Airway epithelial cell (primary cell): ENCODE measurements around the gene HOGA1. TPM values are rescaled to one million over a fixed set of nuclear protein-coding genes. Genes with fewer than 3 reads are reported as not detected.

Experiments used
- total RNA-seq: library from RNA; depleted of rRNA; stranded (reverse); fragments of >200 nt; gene quantifications from 2 replicates; pipeline ENCODE4 v1.2.3, GENCODE V29; 2015

The HOGA1 gene
- total RNA-seq: 0.49 TPM in 1 of 2 replicates, not detected in the other

GRCh38 chr10:97584060-97584797 is at the start of gene HOGA1:
Gene HOGA1, plus strand, starts transcription at chr10:97584389. Its CDS starts 315 bp downstream, at chr10:97584704.

DNA sequence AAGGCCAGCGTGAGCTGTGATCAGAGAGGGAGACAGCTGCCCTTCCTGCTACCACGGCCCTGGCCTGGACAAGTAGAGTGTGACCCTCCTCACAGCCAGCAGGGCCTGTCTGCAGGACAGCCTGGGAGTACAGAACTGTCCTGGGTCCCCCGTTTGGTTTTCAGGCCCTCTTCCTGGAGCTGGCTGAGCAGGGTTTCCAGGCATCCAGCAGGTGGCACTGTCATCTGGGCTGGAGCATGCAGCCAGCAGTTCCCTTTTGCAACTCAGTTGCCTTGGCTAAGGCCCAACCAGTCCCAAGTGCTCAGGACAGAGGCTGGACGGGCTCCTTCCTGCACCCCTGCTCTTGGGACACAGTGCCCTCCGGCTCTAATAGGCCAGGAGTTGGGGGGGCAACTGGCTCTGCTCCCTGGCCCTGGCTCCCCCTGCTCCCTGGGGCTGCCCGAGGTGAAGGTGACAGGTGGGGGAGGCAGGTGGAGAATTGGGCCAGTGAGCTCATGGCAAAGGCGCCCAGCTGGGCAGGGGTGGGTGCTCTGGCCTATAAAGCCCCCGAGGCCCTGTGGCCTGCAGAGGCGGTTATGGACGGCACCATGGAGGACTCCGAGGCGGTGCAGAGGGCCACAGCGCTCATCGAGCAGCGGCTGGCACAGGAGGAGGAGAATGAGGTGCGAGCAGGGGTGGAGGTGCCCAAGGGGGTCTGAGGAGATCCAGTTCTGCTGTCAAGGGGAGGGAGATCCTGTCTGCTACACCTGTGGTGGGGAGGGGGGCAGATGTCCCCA is 11.8 kb upstream of the HOGA1 start, which contains the start of gene ANKRD2:
Gene ANKRD2 (plus strand): TSS at position 566 of the 776 bp plus-strand sequence. CDS start 10 bp downstream, at position 576.

DNA sequence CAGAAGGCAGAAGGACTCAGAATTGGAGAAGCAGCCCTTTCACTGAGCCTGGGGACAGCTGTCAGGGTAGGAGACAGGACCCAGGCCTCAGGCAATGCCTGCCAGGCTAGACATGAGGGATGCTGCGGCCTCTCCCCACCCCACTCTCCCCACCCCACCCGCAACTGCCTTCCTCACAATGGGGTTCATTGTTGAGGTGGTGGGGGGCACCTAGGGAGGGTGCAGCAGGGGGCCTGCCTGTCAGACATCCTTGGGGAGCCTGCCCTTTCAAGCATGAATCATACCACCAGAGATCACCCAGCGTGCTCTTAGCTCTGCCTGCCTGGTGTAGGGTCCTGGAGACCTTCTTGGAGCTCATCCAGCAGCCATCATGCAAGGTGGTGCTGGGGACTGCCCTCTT is 5.3 kb downstream of the HOGA1 start, which contains the start of gene C10orf62:
Gene C10orf62 (plus strand): TSS at position 243 of the 400 bp plus-strand sequence. CDS start 177 bp downstream, outside the sequence.

DNA sequence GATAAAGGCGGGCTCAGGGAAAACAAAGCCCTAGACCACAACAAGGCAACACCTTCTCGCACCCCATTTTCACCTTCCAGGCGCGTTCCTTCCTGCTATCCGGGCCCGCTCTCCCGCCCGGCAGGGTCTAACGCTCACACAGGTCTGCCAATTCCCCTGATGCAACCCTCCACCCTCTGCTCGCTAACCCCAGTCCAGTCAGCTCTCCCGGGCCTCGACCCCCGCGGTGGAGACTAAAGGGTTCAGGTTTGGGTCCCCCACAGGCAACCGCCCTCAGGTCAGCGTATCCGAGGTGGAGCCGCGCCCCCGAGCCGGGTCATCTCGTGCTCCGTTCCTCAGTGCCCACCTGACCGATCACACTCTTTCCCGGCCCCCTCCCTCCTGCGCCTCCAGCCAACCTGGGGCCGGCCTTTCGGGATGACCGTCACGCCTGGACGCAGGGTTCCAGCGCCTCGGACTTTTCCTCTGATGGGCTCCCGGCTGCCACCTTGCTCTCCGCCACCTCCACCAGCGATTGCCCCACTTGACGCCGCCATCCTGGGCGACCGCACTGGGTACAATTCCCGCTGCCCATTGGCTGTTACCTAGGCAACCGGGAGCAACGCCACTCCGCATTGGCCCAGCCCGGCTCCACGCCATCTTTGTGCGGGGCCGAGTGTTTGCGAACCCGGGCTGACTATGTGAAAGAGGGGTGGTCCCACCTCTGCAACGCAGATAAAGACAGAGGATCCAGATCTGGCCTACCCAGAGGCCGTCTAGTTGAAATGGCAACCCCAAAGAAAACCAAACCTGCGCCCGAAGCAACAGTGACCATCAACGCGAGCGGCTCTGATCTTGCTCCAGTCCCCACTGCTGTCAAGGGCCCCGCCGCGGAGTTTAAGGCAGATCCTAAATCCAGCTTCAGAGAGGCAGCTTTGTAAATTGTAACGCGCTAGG is 49.0 kb downstream of the HOGA1 start, which contains the start of gene MORN4:
Gene MORN4 (minus strand): TSS at position 552 of the 936 bp plus-strand sequence. CDS start 13,847 bp downstream, outside the sequence.

DNA sequence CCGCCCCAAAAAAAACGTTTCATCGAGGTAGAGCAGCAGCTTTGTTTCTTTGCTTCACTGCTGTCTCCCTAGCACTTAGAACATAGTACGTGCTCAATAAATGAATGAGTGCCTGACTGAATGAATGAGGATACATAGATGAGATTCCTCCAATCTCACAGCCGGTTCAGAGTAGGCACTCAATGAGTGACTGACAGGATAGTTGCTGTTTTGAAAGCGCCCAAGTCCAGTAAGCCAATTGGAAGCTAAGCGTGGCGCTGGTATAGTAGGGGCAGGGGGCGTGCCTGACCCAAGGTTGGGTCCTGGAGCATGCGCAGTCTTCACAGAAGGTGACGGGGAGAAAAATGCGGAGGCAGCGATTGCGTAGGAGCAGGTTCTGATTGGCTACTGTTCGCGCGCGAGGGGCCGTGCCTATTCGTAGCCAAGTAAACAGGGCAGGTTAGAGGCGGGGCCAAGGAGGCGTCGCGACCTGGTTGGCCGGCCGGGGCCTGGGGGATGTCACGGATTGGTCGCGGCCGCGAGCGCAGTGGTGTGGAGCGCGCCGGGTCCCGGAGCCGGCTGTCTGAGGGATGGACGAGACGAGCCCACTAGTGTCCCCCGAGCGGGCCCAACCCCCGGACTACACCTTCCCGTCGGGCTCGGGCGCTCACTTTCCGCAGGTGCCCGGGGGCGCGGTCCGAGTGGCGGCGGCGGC is 56.1 kb downstream of the HOGA1 start, which contains the start of gene PI4K2A:
Gene PI4K2A (plus strand): TSS at position 498 of the 694 bp plus-strand sequence. CDS start 72 bp downstream, at position 570.

Other genes with a start within 250 kb of the HOGA1 start
- 12.8 and 13.0 TPM in 2 replicates for gene FRAT2, start 249.7 kb upstream of the HOGA1 start, total RNA-seq
- gene RRP12, start 183.0 kb upstream of the HOGA1 start, total RNA-seq: 30.5 and 32.5 TPM in 2 replicates
- 946 and 1,057 TPM in 2 replicates for gene PGAM1, start 158.2 kb upstream of the HOGA1 start, total RNA-seq
- 36.1 and 45.8 TPM in 2 replicates for gene EXOSC1, start 138.4 kb upstream of the HOGA1 start, total RNA-seq
- gene ZDHHC16, start 138.2 kb upstream of the HOGA1 start, total RNA-seq: 51.6 and 52.8 TPM in 2 replicates
- 99.9 and 126 TPM in 2 replicates for gene MMS19, start 86.0 kb upstream of the HOGA1 start, total RNA-seq
- gene UBTD1, start 85.5 kb upstream of the HOGA1 start, total RNA-seq: 32.2 and 34.4 TPM in 2 replicates
- 0.63 and 1.4 TPM in 2 replicates for gene ANKRD2, start 11.6 kb upstream of the HOGA1 start, total RNA-seq
- gene C10orf62, start 5.3 kb downstream of the HOGA1 start, total RNA-seq: not detected in 2 replicates
- 3.4 and 6.6 TPM in 2 replicates for gene MORN4, start 49.1 kb downstream of the HOGA1 start, total RNA-seq
- gene PI4K2A, start 56.3 kb downstream of the HOGA1 start, total RNA-seq: 38.0 and 44.8 TPM in 2 replicates
- 65.2 and 75.0 TPM in 2 replicates for gene AVPI1, start 102.9 kb downstream of the HOGA1 start, total RNA-seq
- 24.3 and 34.1 TPM in 2 replicates for gene MARVELD1, start 129.3 kb downstream of the HOGA1 start, total RNA-seq
- 8.3 and 17.0 TPM in 2 replicates for gene ZFYVE27, start 152.7 kb downstream of the HOGA1 start, total RNA-seq
- not detected in 2 replicates for gene SFRP5, start 187.6 kb downstream of the HOGA1 start, total RNA-seq